HG02973 (cell line): ENCODE data around the gene CDK14.

ENCODE experiments used
- ATAC-seq: cut with Tn5 transposase; IDR thresholded peaks from one replicate; pipeline ENCODE4 v1.9.1; 2021; ENCODE audit warnings: moderate library complexity; ENCODE audit not compliant: unreplicated experiment

Gene CDK14

DNA sequence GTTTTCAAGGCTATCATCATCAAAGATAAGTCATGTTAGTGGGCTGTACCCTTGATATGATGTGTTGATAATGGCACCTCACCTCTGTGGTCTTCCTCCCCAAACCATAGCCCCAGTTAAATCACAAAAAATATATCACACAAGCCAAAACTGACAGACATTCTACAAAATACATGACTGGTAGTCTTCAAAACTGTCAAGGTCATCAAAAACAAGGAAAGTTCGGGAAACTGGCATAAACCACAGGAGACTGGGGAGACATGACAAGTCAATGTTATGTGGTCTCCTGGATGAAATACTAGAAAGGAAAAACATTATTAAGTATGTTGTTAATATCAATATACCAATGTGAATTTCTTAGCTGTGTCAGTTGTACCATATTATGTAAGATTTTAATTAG lies 388.6 kb downstream of the CDK14 start:
- no peak for ATAC-seq

DNA sequence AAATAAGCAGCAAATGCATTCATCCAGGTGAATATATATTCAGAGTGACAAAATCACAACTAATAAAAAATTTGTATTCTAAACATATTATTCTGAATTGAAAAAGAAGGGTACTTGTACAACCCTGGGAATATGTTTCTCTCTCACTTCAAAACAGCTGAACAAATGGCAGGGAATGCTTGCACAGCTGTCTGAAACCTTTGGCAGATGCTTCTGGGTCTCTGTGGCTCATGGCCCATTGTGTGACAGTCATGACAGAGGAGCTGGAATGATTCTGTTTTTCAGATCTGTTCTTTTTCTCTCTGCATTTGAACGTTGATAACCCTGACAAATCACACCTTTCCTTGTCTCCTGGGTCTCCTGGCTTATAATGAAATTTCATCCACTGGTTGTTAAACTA lies 392.4 kb downstream of the CDK14 start:
- ATAC-seq, result no peak

DNA sequence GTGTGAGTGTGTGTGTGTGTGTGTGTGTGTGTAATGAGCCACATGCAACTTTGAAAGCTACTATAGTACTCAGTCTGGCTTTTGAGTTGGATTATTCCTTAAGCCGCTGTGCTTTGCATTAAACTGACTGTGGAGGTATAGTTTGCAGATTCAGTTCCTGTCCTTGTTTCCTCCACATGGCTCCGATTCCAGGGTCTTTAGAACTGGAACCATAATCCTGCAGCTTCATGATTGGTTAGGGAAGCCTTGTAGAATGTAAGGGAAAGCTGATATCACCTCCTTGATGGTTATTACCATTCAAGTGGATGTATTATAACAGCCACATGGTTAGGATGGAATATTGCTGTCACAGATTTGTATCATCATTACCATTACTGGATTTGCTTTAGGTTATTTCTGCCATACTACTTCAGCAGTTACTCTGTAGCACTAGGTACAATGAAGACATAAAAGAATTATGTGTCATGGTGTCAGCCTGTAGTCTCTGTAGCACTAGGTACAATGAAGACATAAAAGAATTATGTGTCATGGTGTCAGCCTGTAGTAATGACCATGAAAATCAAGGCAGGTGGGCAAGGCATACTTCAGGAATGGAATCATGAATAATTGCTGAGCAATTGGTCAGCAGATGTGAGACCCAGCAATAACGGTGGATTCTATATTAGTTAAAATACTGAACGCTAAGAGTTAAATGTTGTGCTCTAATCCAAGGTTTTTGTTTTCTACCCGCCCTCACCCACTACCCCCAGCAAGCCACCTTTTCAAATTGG lies 393.1 kb downstream of the CDK14 start:
- no peak for ATAC-seq

DNA sequence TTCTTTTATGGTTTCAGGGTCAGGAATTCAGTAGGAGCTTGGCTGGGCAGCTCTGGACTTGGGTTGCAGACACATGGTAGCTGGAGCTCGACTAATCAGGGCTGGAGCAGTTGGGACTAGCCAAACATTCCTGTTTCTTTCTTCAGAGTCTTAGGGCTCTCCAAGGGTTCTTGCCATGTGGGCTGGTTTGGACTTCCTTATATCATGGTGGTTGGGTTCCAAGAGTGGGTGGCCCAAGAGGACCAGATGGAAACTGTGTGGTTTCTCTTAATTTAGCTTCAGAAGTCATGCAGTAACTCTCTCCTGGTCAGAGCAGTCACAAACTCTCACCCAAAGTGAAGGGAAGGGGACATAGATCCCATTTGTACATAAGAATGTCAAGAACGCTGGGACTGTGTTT lies 398.0 kb downstream of the CDK14 start:
- ATAC-seq, result no peak

DNA sequence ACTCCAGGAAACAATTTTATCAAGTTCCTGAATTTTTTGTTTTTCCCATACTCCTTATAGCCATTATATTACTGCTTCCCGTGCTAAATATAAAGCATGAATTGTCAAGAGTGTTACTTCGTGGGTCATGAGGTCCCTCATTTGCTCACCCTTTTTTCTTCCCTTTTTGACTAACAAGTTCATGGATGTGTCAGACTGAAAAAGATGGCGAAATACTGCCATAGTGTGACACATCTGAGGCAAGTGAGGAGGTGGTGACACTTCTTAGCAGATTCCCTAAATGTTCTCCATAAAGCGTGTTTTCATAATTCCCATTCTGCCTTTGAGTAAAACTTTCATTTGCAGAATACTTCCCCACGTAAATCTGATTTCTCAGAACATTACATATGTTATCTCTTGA lies 398.5 kb downstream of the CDK14 start:
- no peak for ATAC-seq

DNA sequence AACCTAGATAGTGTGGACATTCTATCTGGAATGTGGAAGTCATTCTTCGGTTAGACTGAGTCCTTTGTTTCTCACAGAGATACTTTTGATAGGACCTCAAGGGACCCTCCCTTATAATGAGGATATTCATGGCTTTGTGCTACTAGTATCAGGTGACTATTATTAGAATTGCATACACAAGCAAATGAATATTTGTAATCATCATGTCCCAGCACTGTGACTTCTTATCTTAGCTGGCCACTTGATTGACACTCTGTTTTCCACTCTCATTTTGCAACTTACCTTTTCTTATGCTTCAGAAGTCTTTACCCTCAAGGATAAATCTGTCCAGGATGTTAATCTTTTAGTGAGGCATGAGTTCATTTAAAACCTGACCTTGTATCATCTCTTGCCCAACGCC lies 399.9 kb downstream of the CDK14 start:
- no peak for ATAC-seq

DNA sequence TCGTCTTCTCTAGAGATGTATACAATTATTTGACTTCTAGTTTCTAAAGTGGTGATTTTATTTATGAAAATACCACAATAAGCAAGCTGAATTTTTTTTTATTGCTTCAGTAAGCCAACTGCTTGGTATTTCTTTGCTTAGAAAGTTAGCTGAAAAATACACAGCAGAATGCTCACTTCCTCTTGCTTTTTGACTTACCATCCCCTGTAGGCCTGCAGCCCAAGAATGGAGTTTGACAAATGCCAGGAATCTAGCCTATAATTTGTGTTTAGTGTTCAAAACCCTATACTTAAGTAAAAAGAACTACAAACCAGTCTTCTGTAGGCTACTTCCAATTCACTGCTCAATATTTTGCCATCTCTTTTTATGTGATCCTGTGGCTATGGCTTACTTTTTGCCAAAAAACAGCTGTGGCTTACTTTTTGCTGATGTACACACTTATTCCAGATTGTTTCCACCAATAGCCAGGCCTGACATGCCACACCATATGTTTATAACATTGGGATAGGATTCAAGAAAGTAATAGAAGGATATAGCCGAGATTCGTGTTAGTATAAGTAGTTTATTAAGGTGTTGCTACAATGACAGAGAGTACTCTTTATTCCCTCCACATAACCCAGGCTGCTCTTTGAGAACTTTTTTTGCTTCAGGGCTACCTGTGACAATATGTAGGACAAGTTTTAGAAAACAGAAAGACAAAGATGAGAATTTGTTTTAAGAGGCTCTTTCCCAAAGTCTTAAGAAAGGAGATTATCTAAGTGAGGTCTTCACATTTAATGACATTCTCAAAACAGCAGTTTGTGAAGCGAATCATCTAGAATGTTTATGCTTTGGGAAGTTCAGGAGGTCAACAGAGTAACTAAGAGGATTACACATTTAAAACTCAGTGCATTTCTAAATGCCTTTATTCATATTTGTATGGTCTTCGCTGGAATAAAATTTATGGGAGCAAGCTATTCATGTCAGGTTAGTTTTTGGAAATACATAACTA lies 404.2 kb downstream of the CDK14 start:
- no peak for ATAC-seq

DNA sequence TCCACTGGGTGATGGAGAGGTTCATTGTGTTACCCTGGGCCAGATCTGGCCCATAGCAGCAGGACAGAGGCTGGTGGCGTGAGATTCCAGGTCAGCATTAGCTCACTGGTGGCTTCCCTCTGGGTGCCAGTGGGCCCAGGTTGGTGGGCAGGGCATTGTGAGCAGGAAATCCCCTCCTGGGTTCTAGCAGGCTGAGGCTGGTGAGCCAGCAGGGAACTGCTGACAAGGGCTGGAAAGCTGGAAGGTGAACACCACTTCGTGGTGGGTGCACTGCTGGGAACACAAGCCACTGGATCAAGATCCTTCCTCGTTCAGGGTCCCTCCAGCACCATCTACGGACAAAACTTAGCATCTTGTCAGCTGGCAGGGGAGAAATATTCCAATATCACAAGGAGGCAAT lies 408.9 kb downstream of the CDK14 start:
- no peak for ATAC-seq

DNA sequence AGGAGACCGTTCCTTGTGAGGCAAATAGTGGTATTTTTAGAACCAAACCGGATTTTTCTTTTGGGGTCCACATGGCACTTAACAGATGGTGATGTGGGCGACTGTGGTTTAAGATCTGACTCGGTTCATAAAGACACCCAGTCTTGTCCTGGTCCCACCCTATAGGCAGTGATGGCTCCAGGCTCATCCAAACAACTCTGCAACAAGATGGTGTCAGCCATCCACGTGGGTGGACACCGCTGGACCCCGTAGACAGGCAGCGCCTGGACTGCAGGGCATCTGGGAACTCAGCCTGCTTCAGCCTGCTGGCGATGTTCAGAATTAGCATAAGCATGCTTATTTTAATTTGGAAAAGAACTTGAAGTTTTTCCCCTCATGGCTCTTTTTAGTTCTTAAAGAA lies 409.7 kb downstream of the CDK14 start:
- ATAC-seq, result no peak

DNA sequence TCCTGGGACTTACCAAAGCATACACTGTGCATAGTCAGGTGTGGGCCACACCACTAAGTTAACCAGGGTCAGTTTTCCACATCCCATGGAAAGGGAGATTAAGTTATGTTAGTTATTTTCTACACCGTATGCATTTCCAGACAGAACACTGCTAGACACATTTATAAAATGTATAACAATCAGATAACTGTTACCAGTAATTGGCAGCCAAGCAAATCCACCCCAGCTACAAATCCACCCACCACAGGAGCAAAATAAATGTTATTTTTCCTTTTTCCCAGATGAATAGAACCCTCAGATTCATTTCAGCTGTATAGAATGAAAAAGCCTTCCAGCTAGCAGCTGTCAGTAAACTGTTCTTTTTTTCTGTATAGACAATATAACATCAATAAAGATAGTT lies 411.2 kb downstream of the CDK14 start:
- ATAC-seq, result no peak

DNA sequence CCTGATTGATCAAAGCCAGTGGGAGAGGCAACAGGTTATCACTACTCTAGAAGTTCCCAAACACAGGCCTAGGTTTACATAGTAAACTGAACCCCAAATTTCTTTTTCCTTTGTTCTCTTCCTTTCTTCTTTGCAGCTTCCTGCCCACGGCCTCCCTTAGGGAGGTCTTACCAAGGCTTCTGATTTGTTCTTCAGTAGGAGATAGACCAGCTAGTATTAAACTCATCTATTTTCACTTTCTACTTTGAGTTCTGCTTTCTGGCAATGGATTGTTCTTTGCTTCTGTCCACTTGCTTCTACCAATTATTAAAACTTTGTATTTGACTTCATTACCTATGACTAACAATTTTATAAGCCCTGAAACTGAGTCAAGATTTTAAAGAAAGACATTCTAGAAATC lies 417.0 kb downstream of the CDK14 start:
- ATAC-seq, result no peak

DNA sequence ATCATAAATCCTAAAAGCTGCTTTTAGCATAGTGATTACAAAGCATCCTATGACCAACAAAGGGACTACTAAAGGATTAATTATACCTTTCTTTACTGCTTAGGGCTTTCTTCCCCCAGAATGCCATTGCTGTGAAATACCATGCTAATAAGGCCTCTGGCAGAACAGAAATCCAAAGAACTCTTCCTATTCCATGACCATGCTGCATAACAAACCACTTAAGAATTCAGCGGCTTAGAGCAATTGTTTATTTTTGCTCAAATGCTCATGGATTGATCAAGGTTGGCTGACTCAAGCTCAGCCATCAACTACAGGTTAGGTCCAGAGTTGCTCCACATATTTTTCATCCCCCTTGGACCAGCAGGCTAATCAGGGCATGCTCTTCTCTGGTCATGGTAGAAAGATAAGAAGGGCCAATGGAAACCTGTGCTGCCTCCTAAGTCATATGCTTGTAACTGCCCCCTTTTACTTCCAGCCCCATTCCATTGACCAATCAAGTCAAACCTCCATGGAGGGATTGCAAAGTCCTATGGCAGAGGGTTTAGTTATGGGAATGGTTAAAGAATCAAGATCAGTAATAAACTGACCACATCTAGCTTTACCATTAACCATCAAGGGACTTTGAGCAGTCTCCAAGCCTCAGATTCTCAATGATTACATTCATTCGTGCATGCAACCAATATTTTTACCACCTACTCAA lies 423.7 kb downstream of the CDK14 start:
- ATAC-seq, result no peak

DNA sequence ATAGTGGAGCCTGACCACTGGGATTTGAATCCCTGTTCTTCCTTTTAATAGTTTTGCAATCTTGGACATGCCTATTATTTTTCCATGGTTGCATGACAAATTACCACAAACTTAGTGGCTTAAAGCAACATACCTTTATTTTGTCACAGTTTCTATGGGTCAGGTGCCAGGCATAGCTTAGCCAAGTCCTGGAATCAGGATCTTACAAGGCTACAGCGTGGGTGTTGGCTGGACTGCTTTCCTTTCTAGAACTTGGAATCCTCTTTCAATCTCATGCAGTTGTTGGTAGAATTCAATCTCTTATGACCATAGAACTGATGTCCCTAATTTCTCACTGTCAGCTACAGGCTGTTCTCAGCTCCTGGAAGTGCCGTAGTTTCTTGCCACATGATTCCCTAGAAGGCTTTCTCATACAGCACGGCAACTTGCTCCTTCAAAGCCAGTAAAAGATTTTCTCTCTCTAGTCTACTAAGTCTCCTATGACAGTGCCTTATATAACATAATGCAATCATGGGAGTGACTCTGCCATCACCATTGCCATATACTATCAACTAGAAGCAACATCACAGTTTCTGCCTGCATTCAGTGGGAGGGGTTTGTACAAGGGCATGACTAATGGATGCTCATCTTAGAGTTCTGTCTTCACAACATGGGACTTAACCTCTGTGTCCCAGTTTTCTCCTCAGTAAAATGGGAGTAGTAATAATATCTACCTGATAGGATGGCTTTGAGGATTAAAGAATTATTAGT lies 424.7 kb downstream of the CDK14 start:
- no peak for ATAC-seq

DNA sequence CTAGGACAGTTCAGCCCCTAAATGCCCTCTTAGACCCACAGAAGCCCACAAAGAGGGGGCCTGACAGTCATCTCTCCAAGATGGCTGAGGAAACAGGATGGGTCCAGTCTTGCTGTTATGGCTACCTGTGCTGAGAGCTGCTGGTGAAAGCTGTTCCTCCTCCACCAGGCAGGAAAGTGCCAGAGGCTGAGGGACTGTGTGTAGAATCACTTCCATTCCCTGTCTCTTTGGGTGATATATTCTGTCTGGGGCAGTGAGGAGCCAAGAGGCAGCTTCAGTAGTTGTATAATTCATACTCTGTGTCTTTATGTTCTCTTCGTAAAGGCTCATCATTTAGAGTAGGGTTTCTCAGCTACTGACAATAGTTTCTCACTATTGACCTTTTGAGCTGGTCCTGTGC lies 425.8 kb downstream of the CDK14 start:
- no peak for ATAC-seq

DNA sequence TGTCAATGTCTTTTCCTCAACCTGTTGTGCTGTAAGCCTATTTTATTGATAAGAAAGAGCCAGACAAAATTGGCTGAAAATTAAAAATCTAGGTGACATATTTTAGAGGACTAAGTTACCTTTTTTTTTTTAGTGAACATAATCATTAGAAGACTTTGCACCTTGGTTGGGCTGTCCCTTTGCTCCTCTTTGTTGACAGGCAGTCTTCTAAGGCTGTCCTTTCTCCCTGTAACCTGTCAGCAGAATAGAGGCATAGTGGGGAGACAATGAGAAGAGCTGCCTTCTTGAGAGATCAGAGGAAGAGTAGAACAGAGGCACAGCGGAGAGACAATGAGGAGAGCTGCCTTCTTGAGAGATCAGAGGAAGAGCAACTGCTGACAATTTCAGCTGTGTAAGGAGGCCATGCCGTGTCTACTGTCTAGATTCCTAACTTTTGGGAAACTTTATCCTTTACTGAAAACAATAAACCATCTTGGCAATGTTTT lies 429.8 kb downstream of the CDK14 start:
- ATAC-seq, result no peak

DNA sequence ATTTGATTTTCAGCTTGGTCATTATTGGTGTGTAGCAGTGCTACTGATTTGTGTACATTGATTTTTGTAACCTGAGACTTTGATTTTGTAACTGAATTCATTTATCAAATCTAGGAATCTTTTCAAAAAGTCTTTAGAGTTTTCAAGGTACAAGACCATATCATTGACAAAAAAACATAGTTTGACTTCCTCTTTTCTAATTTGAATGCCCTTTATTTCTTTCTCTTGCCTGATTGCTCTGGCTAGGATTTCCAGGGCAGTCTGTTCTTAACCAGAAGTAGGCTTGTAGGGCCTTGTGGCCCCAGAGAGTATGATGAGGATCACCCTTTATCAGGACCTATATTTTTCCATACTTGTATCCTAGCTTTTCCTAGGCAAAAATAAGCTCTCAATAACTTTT lies 433.6 kb downstream of the CDK14 start:
- ATAC-seq, result no peak

DNA sequence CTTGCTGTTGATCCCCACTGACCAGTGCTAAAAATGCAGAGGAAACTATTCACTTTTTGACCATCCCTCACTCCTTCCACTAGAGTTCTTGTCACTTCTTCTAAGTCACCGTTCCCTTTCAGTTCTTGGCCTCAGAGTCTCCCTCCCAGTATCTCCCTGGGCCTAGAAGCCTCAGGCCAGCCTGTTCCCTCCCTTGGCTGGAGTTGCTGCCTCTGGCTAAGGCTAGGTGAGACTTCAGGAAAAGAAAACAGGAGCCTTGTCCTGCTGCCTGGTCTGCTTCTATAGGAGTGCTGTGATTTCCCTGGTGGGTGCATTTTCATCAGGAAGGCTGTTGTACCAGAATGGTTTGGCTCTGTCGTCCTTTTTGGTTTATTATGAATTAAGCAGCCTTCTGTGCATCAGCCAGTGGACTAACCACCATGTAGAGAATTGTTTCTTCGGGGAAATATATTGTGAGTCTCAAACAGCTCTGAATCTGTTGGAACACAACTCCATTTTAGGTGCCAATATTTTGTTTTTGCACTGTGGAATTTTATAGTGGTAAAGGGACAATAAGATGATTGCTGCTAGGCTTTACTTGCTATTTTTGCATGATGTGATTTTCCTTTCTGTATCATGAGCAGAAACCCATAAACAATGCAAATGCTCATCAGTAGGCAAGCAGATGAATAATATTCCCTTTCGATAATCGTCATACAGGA lies 434.7 kb downstream of the CDK14 start:
- ATAC-seq, result no peak

DNA sequence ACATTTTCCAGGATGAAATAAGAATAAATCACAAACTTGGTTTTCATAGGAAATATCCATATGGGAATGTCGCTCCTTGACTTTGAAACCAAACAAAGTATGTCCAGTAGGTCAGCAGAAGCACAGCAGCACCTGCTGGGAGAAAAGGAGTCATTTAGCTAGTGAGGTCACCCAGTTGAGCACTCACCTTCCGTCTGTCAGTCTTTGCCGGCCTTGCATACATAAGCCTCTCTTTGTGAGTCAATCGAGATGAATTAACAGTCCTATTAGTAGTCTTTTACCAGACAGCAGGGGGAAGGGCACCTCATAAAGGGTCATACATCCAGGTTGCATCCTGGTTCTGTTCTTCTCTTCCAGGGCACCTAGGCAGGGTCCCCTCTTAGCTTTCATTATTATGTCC lies 435.6 kb downstream of the CDK14 start:
- no peak for ATAC-seq

DNA sequence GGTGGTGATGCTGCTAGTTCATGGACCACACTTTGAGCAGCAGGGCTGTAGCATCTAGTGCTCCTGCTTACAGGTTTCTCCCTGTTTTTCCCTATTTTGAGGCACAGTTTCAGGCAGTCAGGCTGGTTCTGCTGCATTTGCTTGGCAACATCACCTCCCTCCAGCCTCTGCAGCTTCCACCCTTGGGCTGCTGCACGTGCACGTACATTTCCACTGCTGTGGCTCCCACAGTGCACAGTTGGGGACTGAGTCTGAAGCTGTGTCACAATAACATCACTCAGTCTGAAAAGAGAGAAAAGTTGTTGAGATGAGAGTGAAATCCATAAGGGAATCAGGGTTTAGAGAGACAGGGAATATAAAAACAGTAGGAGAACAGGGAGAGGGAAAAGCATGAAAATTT lies 437.5 kb downstream of the CDK14 start:
- ATAC-seq, result no peak
